Thoracic aorta (tissue), 2 donors: ENCODE measurements around the gene CA9. TPM values are rescaled to one million over a fixed set of nuclear protein-coding genes. Genes with fewer than 3 reads are reported as not detected.

Experiments
- ATAC-seq: fragments of 150-250 bp; one replicate; pipeline ENCODE4 v1.8.0; 2017; ENCODE audit warnings: low read depth; ENCODE audit not compliant: insufficient number of reproducible peaks, low FRiP score
- DNase-seq: peaks from one replicate; pipeline ENCODE4 v3.0.0-alpha.2; 2020; ENCODE audit warnings: low spot score
- H3K27ac ChIP-seq, 2 donors: fragments of 200-600 bp; sonication (generic); 1 replicate in 1 of 2; 2 replicates in 1 of 2; pipeline ENCODE4 v1.5.1; 2016; ENCODE audit warnings: mild to moderate bottlenecking in 2 of 2, moderate library complexity in 2 of 2
- H3K27me3 ChIP-seq: fragments of 200-600 bp; sonication (generic); replicated peaks from 2 replicates; pipeline ENCODE4 v1.6.0; 2016; ENCODE audit warnings: mild to moderate bottlenecking; ENCODE audit not compliant: insufficient read depth
- H3K36me3 ChIP-seq: fragments of 200-600 bp; sonication (generic); one replicate; pipeline ENCODE4 v1.5.1; 2016
- H3K4me1 ChIP-seq, 2 donors: fragments of 200-600 bp; sonication (generic); 1 replicate in 1 of 2; 2 replicates in 1 of 2; pipeline versions ENCODE4 v1.5.1 to v1.6.0; 2016; ENCODE audit warnings: low read depth in 2 of 2, mild to moderate bottlenecking in 1 of 2; ENCODE audit not compliant: control insufficient read depth in 1 of 2
- H3K4me3 ChIP-seq: fragments of 200-600 bp; sonication (generic); 2 replicates; pipeline ENCODE4 v1.5.1; 2016; ENCODE audit warnings: mild to moderate bottlenecking
- H3K9me3 ChIP-seq: fragments of 200-600 bp; sonication (generic); 2 replicates; pipeline ENCODE4 v1.5.1; 2016
- total RNA-seq, 2 donors: library from RNA; depleted of rRNA; stranded (reverse); fragments of >200 nt; gene quantifications; one replicate each; pipeline versions ENCODE4 v1.1.0 to v1.2.3, GENCODE V29; 2016
- TF ChIP-seq, protein P1 (sequence below): fragments of 200-600 bp; sonication (generic); IDR thresholded peaks from one replicate; pipeline ENCODE4 v1.5.1; 2019; ENCODE audit warnings: antibody characterized with exemption

Gene CA9
- total RNA-seq, 2 donors from 2014 or later: 10.7 TPM; not detected in 1

DNA sequence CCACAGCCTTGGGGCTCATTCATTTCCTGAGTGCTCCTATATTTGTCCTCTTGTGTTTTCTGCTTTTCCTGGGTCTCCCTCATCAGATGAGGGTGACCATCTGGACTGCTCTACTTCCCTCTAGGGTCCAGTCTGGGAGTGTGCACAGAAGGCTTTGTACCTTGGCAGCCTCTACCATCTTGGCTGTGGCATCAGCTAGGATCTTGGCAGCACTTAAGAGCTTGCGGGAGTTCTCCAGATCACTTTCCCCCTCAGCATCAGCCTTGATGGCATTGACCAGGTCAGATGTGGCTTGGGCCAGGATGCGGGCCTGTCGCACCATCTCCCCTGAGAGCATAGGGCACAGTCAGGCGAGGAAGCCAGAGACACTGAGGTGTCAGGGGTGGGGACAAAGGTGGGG is 42.5 kb downstream of the CA9 start:
- TF ChIP-seq, protein P1, sequence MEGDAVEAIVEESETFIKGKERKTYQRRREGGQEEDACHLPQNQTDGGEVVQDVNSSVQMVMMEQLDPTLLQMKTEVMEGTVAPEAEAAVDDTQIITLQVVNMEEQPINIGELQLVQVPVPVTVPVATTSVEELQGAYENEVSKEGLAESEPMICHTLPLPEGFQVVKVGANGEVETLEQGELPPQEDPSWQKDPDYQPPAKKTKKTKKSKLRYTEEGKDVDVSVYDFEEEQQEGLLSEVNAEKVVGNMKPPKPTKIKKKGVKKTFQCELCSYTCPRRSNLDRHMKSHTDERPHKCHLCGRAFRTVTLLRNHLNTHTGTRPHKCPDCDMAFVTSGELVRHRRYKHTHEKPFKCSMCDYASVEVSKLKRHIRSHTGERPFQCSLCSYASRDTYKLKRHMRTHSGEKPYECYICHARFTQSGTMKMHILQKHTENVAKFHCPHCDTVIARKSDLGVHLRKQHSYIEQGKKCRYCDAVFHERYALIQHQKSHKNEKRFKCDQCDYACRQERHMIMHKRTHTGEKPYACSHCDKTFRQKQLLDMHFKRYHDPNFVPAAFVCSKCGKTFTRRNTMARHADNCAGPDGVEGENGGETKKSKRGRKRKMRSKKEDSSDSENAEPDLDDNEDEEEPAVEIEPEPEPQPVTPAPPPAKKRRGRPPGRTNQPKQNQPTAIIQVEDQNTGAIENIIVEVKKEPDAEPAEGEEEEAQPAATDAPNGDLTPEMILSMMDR: peak; percentile 33
- Histone ChIP-seq H3K9me3 (no peaks in the 10 kb centered on the region), H3K36me3 (peaks cover 96% of the 10 kb centered on the region), H3K4me3 (no peak overlapping the region), H3K4me1 (peaks cover 0 to 13% of the 10 kb centered on the region in 2 donors), H3K27me3 (no peaks in the 10 kb centered on the region), H3K27ac (peak overlapping the region; percentile 69 to 72)
- no peak for DNase-seq
- ATAC-seq: peak; percentile 49

DNA sequence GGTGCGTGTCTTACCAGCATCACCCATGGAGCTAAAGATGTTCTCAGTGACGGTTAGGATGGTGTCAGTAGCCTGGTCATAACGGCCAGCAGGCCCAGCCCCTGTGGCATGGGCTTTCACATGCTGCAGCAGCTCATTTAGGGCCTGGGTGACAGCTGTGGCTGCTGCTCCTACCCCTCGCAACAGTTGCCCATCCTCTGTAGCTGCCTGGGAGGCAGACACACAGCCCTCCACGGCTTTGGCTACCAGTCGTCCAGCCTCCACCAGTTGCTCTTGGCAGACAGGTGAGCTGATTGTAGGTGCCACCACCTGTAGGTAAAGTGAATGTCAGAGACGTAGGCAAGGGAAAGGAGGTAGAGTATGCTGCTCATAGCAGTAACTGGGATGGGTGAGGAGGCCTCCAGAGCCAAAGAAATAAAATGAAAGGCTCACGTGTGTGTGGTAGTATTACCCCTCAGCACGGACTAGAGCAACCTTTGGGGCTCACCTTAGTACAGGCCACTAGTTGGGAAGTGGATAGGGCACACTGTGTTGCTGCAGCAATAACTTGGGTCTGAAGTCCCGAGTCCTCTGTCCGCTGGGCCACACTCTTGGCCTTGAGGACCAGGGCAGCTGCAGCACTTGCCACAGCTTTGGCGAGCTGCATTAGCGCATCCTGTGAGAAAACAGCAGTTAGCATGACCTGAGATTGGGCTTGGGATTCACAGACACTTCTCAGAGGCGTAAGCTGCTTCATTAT is 43.6 kb downstream of the CA9 start:
- H3K4me3 ChIP-seq: no peak overlapping the region
- peaks cover 96% of the 10 kb centered on the region for H3K36me3 ChIP-seq
- H3K27me3 ChIP-seq: no peaks in the 10 kb centered on the region
- H3K4me1 ChIP-seq: peaks cover 0 to 13% of the 10 kb centered on the region in 2 donors
- TF ChIP-seq, protein P1: no peak
- peak overlapping the region in 1 of 2 donors; percentile 61 for H3K27ac ChIP-seq
- H3K9me3 ChIP-seq: no peaks in the 10 kb centered on the region
- ATAC-seq: no peak
- DNase-seq: no peak

GRCh38 chr9:35718721-35719511 is 45.2 kb downstream of the CA9 start:
- TF ChIP-seq, protein P1: no peak
- peaks cover 94% of the 10 kb centered on the region for H3K36me3 ChIP-seq
- H3K9me3 ChIP-seq: no peaks in the 10 kb centered on the region
- peaks cover 0 to 13% of the 10 kb centered on the region in 2 donors for H3K4me1 ChIP-seq
- DNase-seq: no peak
- H3K27ac ChIP-seq: no peak overlapping the region
- H3K4me3 ChIP-seq: no peak overlapping the region
- ATAC-seq: no peak
- H3K27me3 ChIP-seq: no peaks in the 10 kb centered on the region

DNA sequence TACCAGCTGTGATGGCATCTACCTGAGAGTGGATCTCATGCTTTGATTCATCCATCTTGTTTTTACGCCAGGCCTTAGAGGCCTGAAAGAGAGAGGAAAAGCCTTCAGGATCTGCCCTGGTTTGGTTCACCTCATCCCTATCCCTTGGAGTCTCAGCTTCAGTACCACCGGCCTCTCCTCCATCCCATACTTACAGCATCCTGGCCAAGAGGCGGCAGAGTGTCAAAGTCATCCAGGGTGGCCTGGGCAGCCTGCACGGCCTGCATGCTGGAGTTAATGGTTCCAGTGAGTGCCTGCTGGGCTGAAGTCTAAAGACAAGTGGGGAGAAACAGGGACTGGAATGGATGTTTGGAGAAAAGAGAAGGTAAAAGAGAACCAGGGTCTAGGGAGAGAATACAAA is 45.8 kb downstream of the CA9 start:
- TF ChIP-seq, protein P1: no peak
- DNase-seq (no peak), ATAC-seq (no peak)
- Histone ChIP-seq H3K27ac (no peak overlapping the region), H3K27me3 (no peaks in the 10 kb centered on the region), H3K4me3 (no peak overlapping the region), H3K9me3 (no peaks in the 10 kb centered on the region), H3K36me3 (peaks cover 94% of the 10 kb centered on the region), H3K4me1 (peaks cover 0 to 13% of the 10 kb centered on the region in 2 donors)

GRCh38 chr9:35723426-35723825 is 49.7 kb downstream of the CA9 start:
- Histone ChIP-seq H3K27ac (peak overlapping the region in 1 of 2 donors; percentile 13), H3K36me3 (peaks cover 70% of the 10 kb centered on the region)

More at GRCh38 chr9:35723426-35723825, 49.7 kb downstream of the CA9 start:
- no peak overlapping the region for H3K4me3 ChIP-seq
- no peak for ATAC-seq
- TF ChIP-seq, protein P1: no peak
- no peak for DNase-seq
- peaks cover 11 to 31% of the 10 kb centered on the region in 2 donors for H3K4me1 ChIP-seq
- H3K27me3 ChIP-seq: no peaks in the 10 kb centered on the region
- H3K9me3 ChIP-seq: no peaks in the 10 kb centered on the region
